PC-3 (cell line): ENCODE measurements around the gene CNTN1.

Experiments
- CTCF ChIP-seq: fragments of 300-600 bp; sonication (generic); conservative IDR thresholded peaks from 2 replicates; pipeline ENCODE4 v1.5.1; 2017; ENCODE audit warnings: antibody characterized with exemption, low read depth, mild to moderate bottlenecking, low read length
- EZH2 ChIP-seq: fragments of 300-600 bp; sonication (generic); IDR thresholded peaks from one replicate; pipeline ENCODE4 v1.6.1; 2017; ENCODE audit warnings: antibody characterized with exemption, mild to moderate bottlenecking, low read length; ENCODE audit not compliant: unreplicated experiment

- no peak for TF ChIP-seq CTCF
- no peak for TF ChIP-seq EZH2
These were observed 296.1 kb downstream of the CNTN1 start for GRCh38 chr12:40988355-40988754.
